ENCODE results near the gene KCNIP1.

KCNIP1 gene

DNA sequence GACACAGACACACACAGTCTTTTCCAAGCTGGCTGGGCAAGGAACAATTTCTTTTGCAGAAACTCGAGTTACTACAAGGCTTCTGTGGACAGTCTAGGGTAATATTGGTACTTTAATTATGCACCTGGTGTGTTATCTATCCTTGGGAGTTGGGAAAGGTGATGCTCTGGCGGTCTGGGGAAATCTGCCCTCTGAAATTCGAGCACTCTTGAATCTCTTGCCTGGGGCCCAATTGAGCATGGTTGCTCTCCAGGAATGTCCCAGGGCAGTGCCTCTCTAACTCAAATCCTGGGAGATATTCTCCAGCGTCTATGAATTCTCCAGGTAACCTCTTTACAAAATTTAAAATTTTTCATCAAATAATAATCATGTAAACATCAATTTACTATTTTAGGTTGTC lies 69.3 kb downstream of the KCNIP1 start:
- Histone ChIP-seq H3K4me1 (ENCODE audit: control insufficient read depth, low read depth, low read length) (no peaks in the 10 kb centered on the region), H3K9ac (ENCODE audit: low read length) (no peak overlapping the region), H3K4me3 (ENCODE audit: low read length) (no peak overlapping the region), H3K9me3 (ENCODE audit: control insufficient read depth, low read depth, low read length) (no peaks in the 10 kb centered on the region), H3K36me3 (ENCODE audit: control insufficient read depth, low read depth, low read length) (no peaks in the 10 kb centered on the region), H3K27me3 (ENCODE audit: control insufficient read depth, insufficient read depth, low read length) (no peaks in the 10 kb centered on the region), H3K27ac (ENCODE audit: low read length) (no peak overlapping the region)

- Histone ChIP-seq H3K9me3 (ENCODE audit: control insufficient read depth, low read depth, low read length) (no peaks in the 10 kb centered on the region), H3K27ac (ENCODE audit: low read length) (no peak overlapping the region), H3K27me3 (ENCODE audit: control insufficient read depth, insufficient read depth, low read length) (no peaks in the 10 kb centered on the region), H3K9ac (ENCODE audit: low read length) (no peak overlapping the region), H3K4me1 (ENCODE audit: control insufficient read depth, low read depth, low read length) (no peaks in the 10 kb centered on the region), H3K36me3 (ENCODE audit: control insufficient read depth, low read depth, low read length) (no peaks in the 10 kb centered on the region), H3K4me3 (ENCODE audit: low read length) (no peak overlapping the region)
Measured at GRCh38 chr5:170573660-170574059, 69.8 kb downstream of the KCNIP1 start.

- Histone ChIP-seq H3K4me3 (ENCODE audit: low read length) (no peak overlapping the region), H3K27ac (ENCODE audit: low read length) (no peak overlapping the region), H3K36me3 (ENCODE audit: control insufficient read depth, low read depth, low read length) (no peaks in the 10 kb centered on the region), H3K9ac (ENCODE audit: low read length) (no peak overlapping the region), H3K9me3 (ENCODE audit: control insufficient read depth, low read depth, low read length) (no peaks in the 10 kb centered on the region), H3K27me3 (ENCODE audit: control insufficient read depth, insufficient read depth, low read length) (no peaks in the 10 kb centered on the region), H3K4me1 (ENCODE audit: control insufficient read depth, low read depth, low read length) (peaks cover 4% of the 10 kb centered on the region)
Measured at GRCh38 chr5:170576602-170577535, 73.0 kb downstream of the KCNIP1 start.

GRCh38 chr5:170579601-170580000 lies 75.8 kb downstream of the KCNIP1 start:
- H3K27ac ChIP-seq (ENCODE audit: low read length) = no peak overlapping the region
- no peaks in the 10 kb centered on the region for H3K27me3 ChIP-seq (ENCODE audit: control insufficient read depth, insufficient read depth, low read length)

DNA sequence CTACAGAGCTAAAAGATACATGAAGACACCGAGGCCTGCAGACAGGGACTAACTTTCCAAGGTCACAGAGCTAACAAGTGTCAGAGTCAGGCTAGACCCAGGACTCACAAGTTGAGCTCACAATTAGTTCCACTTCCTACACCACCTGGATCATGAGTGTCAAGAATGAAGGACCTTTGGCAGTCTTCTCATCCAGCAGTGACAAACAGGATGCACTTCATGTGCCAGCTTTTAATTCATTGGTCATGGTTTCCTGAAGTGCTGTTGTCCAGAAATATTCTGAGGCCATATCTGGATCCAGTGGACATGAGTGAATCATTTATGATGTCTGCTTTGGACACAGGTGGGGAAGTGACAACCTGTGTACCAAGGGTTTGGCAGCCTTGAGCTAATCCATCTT lies 77.4 kb downstream of the KCNIP1 start:
- Histone ChIP-seq H3K9me3 (ENCODE audit: control insufficient read depth, low read depth, low read length) (no peaks in the 10 kb centered on the region), H3K4me3 (ENCODE audit: low read length) (no peak overlapping the region), H3K9ac (ENCODE audit: low read length) (no peak overlapping the region), H3K27ac (ENCODE audit: low read length) (no peak overlapping the region), H3K4me1 (ENCODE audit: control insufficient read depth, low read depth, low read length) (peaks cover 4% of the 10 kb centered on the region), H3K36me3 (ENCODE audit: control insufficient read depth, low read depth, low read length) (no peaks in the 10 kb centered on the region), H3K27me3 (ENCODE audit: control insufficient read depth, insufficient read depth, low read length) (no peaks in the 10 kb centered on the region)

More at GRCh38 chr5:170579601-170580000, 75.8 kb downstream of the KCNIP1 start:
- Histone ChIP-seq H3K4me1 (ENCODE audit: control insufficient read depth, low read depth, low read length) (peaks cover 4% of the 10 kb centered on the region), H3K9me3 (ENCODE audit: control insufficient read depth, low read depth, low read length) (no peaks in the 10 kb centered on the region), H3K4me3 (ENCODE audit: low read length) (no peak overlapping the region), H3K9ac (ENCODE audit: low read length) (no peak overlapping the region), H3K36me3 (ENCODE audit: control insufficient read depth, low read depth, low read length) (no peaks in the 10 kb centered on the region)

- Histone ChIP-seq H3K4me3 (ENCODE audit: low read length) (no peak overlapping the region), H3K27ac (ENCODE audit: low read length) (no peak overlapping the region), H3K27me3 (ENCODE audit: control insufficient read depth, insufficient read depth, low read length) (no peaks in the 10 kb centered on the region), H3K9ac (ENCODE audit: low read length) (no peak overlapping the region), H3K9me3 (ENCODE audit: control insufficient read depth, low read depth, low read length) (no peaks in the 10 kb centered on the region), H3K36me3 (ENCODE audit: control insufficient read depth, low read depth, low read length) (no peaks in the 10 kb centered on the region), H3K4me1 (ENCODE audit: control insufficient read depth, low read depth, low read length) (peaks cover 4% of the 10 kb centered on the region)
Measured at GRCh38 chr5:170582644-170583330, 79.0 kb downstream of the KCNIP1 start.

- Histone ChIP-seq H3K9ac (ENCODE audit: low read length) (no peak overlapping the region), H3K9me3 (ENCODE audit: control insufficient read depth, low read depth, low read length) (no peaks in the 10 kb centered on the region), H3K27ac (ENCODE audit: low read length) (no peak overlapping the region), H3K36me3 (ENCODE audit: control insufficient read depth, low read depth, low read length) (no peaks in the 10 kb centered on the region), H3K4me3 (ENCODE audit: low read length) (no peak overlapping the region), H3K27me3 (ENCODE audit: control insufficient read depth, insufficient read depth, low read length) (no peaks in the 10 kb centered on the region), H3K4me1 (ENCODE audit: control insufficient read depth, low read depth, low read length) (peaks cover 4% of the 10 kb centered on the region)
Measured at GRCh38 chr5:170584003-170584402, 80.2 kb downstream of the KCNIP1 start.

GRCh38 chr5:170584450-170585058 lies 80.7 kb downstream of the KCNIP1 start:
- H3K4me1 ChIP-seq (ENCODE audit: control insufficient read depth, low read depth, low read length) = peaks cover 2% of the 10 kb centered on the region
- no peak overlapping the region for H3K4me3 ChIP-seq (ENCODE audit: low read length)
- no peak overlapping the region for H3K9ac ChIP-seq (ENCODE audit: low read length)
- no peaks in the 10 kb centered on the region for H3K9me3 ChIP-seq (ENCODE audit: control insufficient read depth, low read depth, low read length)
- H3K27ac ChIP-seq (ENCODE audit: low read length) = no peak overlapping the region
- no peaks in the 10 kb centered on the region for H3K27me3 ChIP-seq (ENCODE audit: control insufficient read depth, insufficient read depth, low read length)
- no peaks in the 10 kb centered on the region for H3K36me3 ChIP-seq (ENCODE audit: control insufficient read depth, low read depth, low read length)

GRCh38 chr5:170585273-170585948 lies 81.6 kb downstream of the KCNIP1 start:
- Histone ChIP-seq H3K9me3 (ENCODE audit: control insufficient read depth, low read depth, low read length) (no peaks in the 10 kb centered on the region), H3K4me1 (ENCODE audit: control insufficient read depth, low read depth, low read length) (no peaks in the 10 kb centered on the region), H3K9ac (ENCODE audit: low read length) (no peak overlapping the region), H3K4me3 (ENCODE audit: low read length) (no peak overlapping the region), H3K36me3 (ENCODE audit: control insufficient read depth, low read depth, low read length) (no peaks in the 10 kb centered on the region), H3K27ac (ENCODE audit: low read length) (no peak overlapping the region), H3K27me3 (ENCODE audit: control insufficient read depth, insufficient read depth, low read length) (no peaks in the 10 kb centered on the region)

DNA sequence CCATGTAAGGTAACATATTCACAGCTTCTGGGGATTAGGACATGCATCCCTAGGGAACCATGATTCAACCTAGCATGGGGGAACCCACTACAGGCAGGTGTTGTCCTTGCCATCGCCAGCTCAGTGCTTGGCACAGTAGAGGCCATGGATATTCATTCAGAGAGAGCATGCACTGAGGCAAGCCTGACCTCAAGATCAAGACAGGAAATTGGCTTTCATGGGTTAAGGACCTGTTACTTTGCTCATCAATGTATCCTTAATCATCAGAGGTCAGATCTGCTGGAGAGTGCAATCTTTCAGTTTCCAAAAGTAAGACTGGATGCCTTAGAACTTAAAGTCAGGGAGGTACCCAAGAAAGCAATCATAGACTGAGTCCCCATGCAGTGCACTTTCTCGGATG lies 84.0 kb downstream of the KCNIP1 start:
- Histone ChIP-seq H3K4me1 (ENCODE audit: control insufficient read depth, low read depth, low read length) (no peaks in the 10 kb centered on the region), H3K27me3 (ENCODE audit: control insufficient read depth, insufficient read depth, low read length) (no peaks in the 10 kb centered on the region), H3K9me3 (ENCODE audit: control insufficient read depth, low read depth, low read length) (no peaks in the 10 kb centered on the region), H3K4me3 (ENCODE audit: low read length) (no peak overlapping the region), H3K9ac (ENCODE audit: low read length) (no peak overlapping the region), H3K36me3 (ENCODE audit: control insufficient read depth, low read depth, low read length) (no peaks in the 10 kb centered on the region), H3K27ac (ENCODE audit: low read length) (no peak overlapping the region)

GRCh38 chr5:170589643-170590042 lies 85.8 kb downstream of the KCNIP1 start:
- Histone ChIP-seq H3K27ac (ENCODE audit: low read length) (no peak overlapping the region), H3K27me3 (ENCODE audit: control insufficient read depth, insufficient read depth, low read length) (no peaks in the 10 kb centered on the region), H3K4me1 (ENCODE audit: control insufficient read depth, low read depth, low read length) (no peaks in the 10 kb centered on the region), H3K9me3 (ENCODE audit: control insufficient read depth, low read depth, low read length) (no peaks in the 10 kb centered on the region), H3K36me3 (ENCODE audit: control insufficient read depth, low read depth, low read length) (no peaks in the 10 kb centered on the region), H3K4me3 (ENCODE audit: low read length) (no peak overlapping the region), H3K9ac (ENCODE audit: low read length) (no peak overlapping the region)

Data from iPS-18a (cell line).